Naive thymus-derived CD4-positive, alpha-beta T cell (primary cell): ENCODE measurements around the gene CHRM5. TPM values are rescaled to one million over a fixed set of nuclear protein-coding genes. Genes with fewer than 3 reads are reported as not detected.

Source experiments
- ATAC-seq: fragments of 150-1000 bp; cut with Tn5 transposase; 2 replicates; pipeline ENCODE4 v1.10.0; 2021; ENCODE audit warnings: mild to moderate bottlenecking, moderate library complexity
- CTCF ChIA-PET: fragments of 350-600 bp; sonication (Branson Sonifier 250); formaldehyde crosslinking; loops from one replicate; lab custom pipeline; 2021; ENCODE audit warnings: antibody characterized with exemption; lab: Charles Lee
- POLR2A ChIA-PET: fragments of 350-600 bp; sonication (Branson Sonifier 250); formaldehyde crosslinking; loops from one replicate; lab custom pipeline; 2021; ENCODE audit warnings: antibody characterized with exemption, inconsistent platforms; lab: Charles Lee
- DNase-seq, 9 donors: peaks; one replicate each; pipeline versions ENCODE4 v3.0.0 to v3.0.0-alpha.2; 2020 to 2022; ENCODE audit warnings: mixed read lengths in 1 of 9
- H3K27ac ChIP-seq: one replicate; pipeline ENCODE4 v1.7.0; 2013; ENCODE audit warnings: mild to moderate bottlenecking, low read depth, low read length, moderate library complexity
- H3K27me3 ChIP-seq, 2 donors: one replicate each; pipeline ENCODE4 v1.7.0; 2013; ENCODE audit warnings: low read length in 2 of 2, mild to moderate bottlenecking in 2 of 2, moderate library complexity in 2 of 2; ENCODE audit not compliant: control insufficient read depth in 2 of 2, insufficient read depth in 2 of 2
- H3K36me3 ChIP-seq, 3 experiments: 1 replicate in 2 of 3; 2 replicates in 1 of 3; pipeline ENCODE4 v1.7.0; 2013; ENCODE audit warnings: low read length in 3 of 3, mild to moderate bottlenecking in 3 of 3, moderate library complexity in 1 of 3; ENCODE audit not compliant: insufficient read depth in 3 of 3, control insufficient read depth in 2 of 3
- H3K4me1 ChIP-seq, 2 donors: one replicate each; pipeline ENCODE4 v1.7.0; 2013; ENCODE audit warnings: low read length in 2 of 2, mild to moderate bottlenecking in 2 of 2, moderate library complexity in 1 of 2; ENCODE audit not compliant: control insufficient read depth in 2 of 2, insufficient read depth in 2 of 2
- H3K4me3 ChIP-seq: 2 replicates; pipeline ENCODE4 v1.7.0; 2013; ENCODE audit warnings: mild to moderate bottlenecking, low read length
- H3K9me3 ChIP-seq, 3 experiments: 1 replicate in 2 of 3; 2 replicates in 1 of 3; pipeline ENCODE4 v1.7.0; 2013; ENCODE audit warnings: low read length in 3 of 3; ENCODE audit not compliant: control insufficient read depth in 2 of 3
- H3K27ac Mint-ChIP-seq, 9 donors: one replicate each; pipeline ENCODE4 v1.8.0; 2020 to 2022; ENCODE audit warnings: mixed read lengths in 9 of 9, mild to moderate bottlenecking in 8 of 9, moderate library complexity in 5 of 9, inconsistent platforms in 2 of 9
- H3K27me3 Mint-ChIP-seq, 5 donors: one replicate each; pipeline ENCODE4 v1.8.0; 2021 to 2022; ENCODE audit warnings: mixed read lengths in 5 of 5, mild to moderate bottlenecking in 1 of 5
- H3K36me3 Mint-ChIP-seq, 5 donors: one replicate each; pipeline ENCODE4 v1.8.0; 2020 to 2022; ENCODE audit warnings: mixed read lengths in 5 of 5, mild to moderate bottlenecking in 3 of 5, inconsistent platforms in 1 of 5
- H3K4me1 Mint-ChIP-seq, 7 donors: one replicate each; pipeline ENCODE4 v1.8.0; 2020 to 2022; ENCODE audit warnings: mixed read lengths in 7 of 7, mild to moderate bottlenecking in 3 of 7, inconsistent platforms in 1 of 7
- H3K4me3 Mint-ChIP-seq, 10 donors: one replicate each; pipeline ENCODE4 v1.8.0; 2020 to 2022; ENCODE audit warnings: mild to moderate bottlenecking in 10 of 10, mixed read lengths in 10 of 10, moderate library complexity in 6 of 10, inconsistent platforms in 2 of 10
- H3K9me3 Mint-ChIP-seq, 11 donors: one replicate each; pipeline ENCODE4 v1.8.0; 2020 to 2022; ENCODE audit warnings: mixed read lengths in 11 of 11, mild to moderate bottlenecking in 4 of 11, inconsistent platforms in 1 of 11, moderate library complexity in 1 of 11
- intact Hi-C, 2 donors: fragments of 100-400 bp; cut with micrococcal nuclease; formaldehyde crosslinking; loops; one replicate each; pipeline ENCODE4 v1.15.1; 2023
- polyA plus RNA-seq, 2 donors: library from polyadenylated mRNA; unstranded; fragments of 300-500 nt; fragmentation: Illumina TruSeq; gene quantifications; one replicate each; pipeline ENCODE4 v1.2.3, GENCODE V29; 2021
- total RNA-seq, 6 experiments: library from RNA in 5 of 6; stranded (reverse) in 5 of 6; gene quantifications; 1 replicate in 5 of 6; 2 replicates in 1 of 6; pipeline ENCODE4 v1.2.3 and lab custom pipeline; 2021 to 2026

Gene CHRM5
- total and polyA plus RNA-seq, 7 experiments from 2014 or later = 0.15 TPM; not detected in 6

GRCh38 chr15:33941279-33942063 lies 26.8 kb upstream of the CHRM5 start:
- ATAC-seq (no peak), DNase-seq (no peak)
- Histone ChIP-seq H3K36me3 (no peaks in the 10 kb centered on the region), H3K4me1 (no peaks in the 10 kb centered on the region), H3K27ac (no peak overlapping the region), H3K27me3 (no peaks in the 10 kb centered on the region), H3K4me3 (no peak overlapping the region), H3K9me3 (no peaks in the 10 kb centered on the region)
- intact Hi-C loops = no loop called here
- Mint-ChIP-seq H3K27me3 (no peaks in the 10 kb centered on the region), H3K36me3 (peaks cover 0 to 14% (median 10%) of the 10 kb centered on the region in 5 donors), H3K9me3 (peaks cover 0 to 5% (median 0%) of the 10 kb centered on the region in 11 donors), H3K4me1 (peaks cover 0 to 3% (median 0%) of the 10 kb centered on the region in 7 donors), H3K4me3 (no peak overlapping the region), H3K27ac (no peak overlapping the region)
- ChIA-PET POLR2A (interaction anchor here (0.7 kb wide), 1 partner anchor 929 kb away, joined by 3 read pairs; no protein-coding TSS in a partner anchor), CTCF (no interaction called here)

- Mint-ChIP-seq H3K4me3 (no peak overlapping the region), H3K27me3 (no peaks in the 10 kb centered on the region), H3K27ac (no peak overlapping the region), H3K36me3 (peaks cover 0 to 24% (median 14%) of the 10 kb centered on the region in 5 donors), H3K9me3 (peaks cover 0 to 5% (median 0%) of the 10 kb centered on the region in 11 donors), H3K4me1 (peaks cover 0 to 7% (median 0%) of the 10 kb centered on the region in 7 donors)
- Histone ChIP-seq H3K4me1 (no peaks in the 10 kb centered on the region), H3K36me3 (no peaks in the 10 kb centered on the region), H3K27me3 (no peaks in the 10 kb centered on the region), H3K9me3 (no peaks in the 10 kb centered on the region), H3K4me3 (no peak overlapping the region), H3K27ac (no peak overlapping the region)
- intact Hi-C loops = no loop called here
- DNase-seq (no peak), ATAC-seq (no peak)
- ChIA-PET CTCF (no interaction called here), POLR2A (no interaction called here)
Measured at GRCh38 chr15:33946152-33946551, 22.1 kb upstream of the CHRM5 start.

GRCh38 chr15:33955945-33956344 lies 12.4 kb upstream of the CHRM5 start:
- H3K4me1 Mint-ChIP-seq = peaks cover 0 to 21% (median 14%) of the 10 kb centered on the region in 7 donors
- intact Hi-C loops = no loop called here
- H3K4me3 ChIP-seq = no peak overlapping the region
- no peak overlapping the region for H3K27ac Mint-ChIP-seq
- no peaks in the 10 kb centered on the region for H3K36me3 ChIP-seq
- CTCF ChIA-PET = no interaction called here
- no peak overlapping the region for H3K27ac ChIP-seq
- no peaks in the 10 kb centered on the region for H3K27me3 ChIP-seq
- peaks cover 0 to 4% (median 0%) of the 10 kb centered on the region in 5 donors for H3K27me3 Mint-ChIP-seq
- ATAC-seq (no peak), DNase-seq (no peak)
- POLR2A ChIA-PET = no interaction called here
- H3K9me3 ChIP-seq = no peaks in the 10 kb centered on the region
- no peak overlapping the region for H3K4me3 Mint-ChIP-seq
- H3K36me3 Mint-ChIP-seq = peaks cover 0 to 6% (median 0%) of the 10 kb centered on the region in 5 donors
- peaks cover 0 to 4% (median 0%) of the 10 kb centered on the region in 11 donors for H3K9me3 Mint-ChIP-seq
- no peaks in the 10 kb centered on the region for H3K4me1 ChIP-seq

- no peaks in the 10 kb centered on the region for H3K36me3 ChIP-seq
- peaks cover 0 to 21% (median 14%) of the 10 kb centered on the region in 7 donors for H3K4me1 Mint-ChIP-seq
- ATAC-seq = no peak
- intact Hi-C loops = no loop called here
- H3K4me3 Mint-ChIP-seq = no peak overlapping the region
- no peaks in the 10 kb centered on the region for H3K4me1 ChIP-seq
- peaks cover 0 to 4% (median 0%) of the 10 kb centered on the region in 11 donors for H3K9me3 Mint-ChIP-seq
- peaks cover 0 to 6% (median 0%) of the 10 kb centered on the region in 5 donors for H3K36me3 Mint-ChIP-seq
- H3K27me3 Mint-ChIP-seq = peaks cover 0 to 4% (median 0%) of the 10 kb centered on the region in 5 donors
- DNase-seq = no peak
- no peak overlapping the region for H3K27ac ChIP-seq
- H3K4me3 ChIP-seq = no peak overlapping the region
- H3K9me3 ChIP-seq = no peaks in the 10 kb centered on the region
- POLR2A ChIA-PET = no interaction called here
- H3K27me3 ChIP-seq = no peaks in the 10 kb centered on the region
- CTCF ChIA-PET = no interaction called here
- no peak overlapping the region for H3K27ac Mint-ChIP-seq
Measured at GRCh38 chr15:33956397-33956796, 11.9 kb upstream of the CHRM5 start.

- CTCF ChIA-PET = no interaction called here
- H3K36me3 Mint-ChIP-seq = peaks cover 0 to 11% (median 0%) of the 10 kb centered on the region in 5 donors
- Histone ChIP-seq H3K4me3 (no peak overlapping the region), H3K27ac (no peak overlapping the region), H3K27me3 (no peaks in the 10 kb centered on the region), H3K36me3 (no peaks in the 10 kb centered on the region), H3K9me3 (no peaks in the 10 kb centered on the region), H3K4me1 (no peaks in the 10 kb centered on the region)
- H3K27ac Mint-ChIP-seq = no peak overlapping the region
- intact Hi-C loops = no loop called here
- H3K4me3 Mint-ChIP-seq = no peak overlapping the region
- no peaks in the 10 kb centered on the region for H3K9me3 Mint-ChIP-seq
- peaks cover 0 to 4% (median 0%) of the 10 kb centered on the region in 5 donors for H3K27me3 Mint-ChIP-seq
- POLR2A ChIA-PET = no interaction called here
- peaks cover 0 to 5% (median 0%) of the 10 kb centered on the region in 7 donors for H3K4me1 Mint-ChIP-seq
- DNase-seq = no peak
- no peak for ATAC-seq
Measured at GRCh38 chr15:33959844-33960548, 8.3 kb upstream of the CHRM5 start.

GRCh38 chr15:33960549-33960935 lies 7.8 kb upstream of the CHRM5 start:
- no peaks in the 10 kb centered on the region for H3K9me3 Mint-ChIP-seq
- POLR2A ChIA-PET = no interaction called here
- no peaks in the 10 kb centered on the region for H3K27me3 ChIP-seq
- CTCF ChIA-PET = no interaction called here
- H3K27ac Mint-ChIP-seq = no peak overlapping the region
- peaks cover 0 to 4% (median 0%) of the 10 kb centered on the region in 5 donors for H3K27me3 Mint-ChIP-seq
- ATAC-seq = no peak
- peaks cover 0 to 11% (median 0%) of the 10 kb centered on the region in 5 donors for H3K36me3 Mint-ChIP-seq
- H3K4me3 ChIP-seq = no peak overlapping the region
- H3K4me1 ChIP-seq = no peaks in the 10 kb centered on the region
- peaks cover 0 to 5% (median 0%) of the 10 kb centered on the region in 7 donors for H3K4me1 Mint-ChIP-seq
- no peak overlapping the region for H3K27ac ChIP-seq
- no peaks in the 10 kb centered on the region for H3K9me3 ChIP-seq
- no peak overlapping the region for H3K4me3 Mint-ChIP-seq
- intact Hi-C loops = no loop called here
- no peak for DNase-seq
- H3K36me3 ChIP-seq = no peaks in the 10 kb centered on the region
